Measurements from ENCODE around the gene LYL1.

Gene LYL1

GRCh38 chr19:13104360-13104847, 1.7 kb upstream of the LYL1 start:
- peak; percentile 49 for DNase-seq

GRCh38 chr19:13103581-13104359, 1.1 kb upstream of the LYL1 start:
- no peak for DNase-seq

GRCh38 chr19:13102416-13102665, 317 bp downstream of the LYL1 start:
- peak; percentile 37 for DNase-seq

- DNase-seq, result no peak
Measured at GRCh38 chr19:13101590-13102415, 855 bp downstream of the LYL1 start.

- no peak for DNase-seq
Measured at GRCh38 chr19:13100841-13101589, 1.6 kb downstream of the LYL1 start.

- DNase-seq, result peak; percentile 56
Measured at GRCh38 chr19:13100031-13100588, 2.5 kb downstream of the LYL1 start.

GRCh38 chr19:13099073-13099999, 3.3 kb downstream of the LYL1 start:
- peak; percentile 87 for DNase-seq

GRCh38 chr19:13098277-13099072, 4.2 kb downstream of the LYL1 start:
- peak; percentile 74 for DNase-seq

- DNase-seq, result peak; percentile 29
Measured at GRCh38 chr19:13097463-13098258, 5.0 kb downstream of the LYL1 start.

- peak; percentile 73 for DNase-seq
Measured at GRCh38 chr19:13097033-13097462, 5.6 kb downstream of the LYL1 start.

GRCh38 chr19:13095934-13096927, 6.4 kb downstream of the LYL1 start:
- DNase-seq, result no peak

- no peak for DNase-seq
Measured at GRCh38 chr19:13095393-13095784, 7.3 kb downstream of the LYL1 start.

- DNase-seq, result no peak
Measured at GRCh38 chr19:13094771-13095392, 7.8 kb downstream of the LYL1 start.

- no peak for DNase-seq
Measured at GRCh38 chr19:13094106-13094504, 8.6 kb downstream of the LYL1 start.

GRCh38 chr19:13093407-13094105, 9.1 kb downstream of the LYL1 start:
- DNase-seq, result peak; percentile 77

- no peak for DNase-seq
Measured at GRCh38 chr19:13092606-13093235, 9.9 kb downstream of the LYL1 start.

GRCh38 chr19:13092158-13092543, 10.5 kb downstream of the LYL1 start:
- no peak for DNase-seq
